BLaER1 (cell line): ENCODE data around the gene NUAK1.

ENCODE experiments used
- H3K27ac ChIP-seq: shearing (Covaris generic); formaldehyde crosslinking; 2 replicates; pipeline ENCODE4 v1.8.1; 2022
- H3K27me3 ChIP-seq: shearing (Covaris generic); formaldehyde crosslinking; 2 replicates; pipeline ENCODE4 v1.8.1; 2022
- H3K36me3 ChIP-seq: shearing (Covaris generic); formaldehyde crosslinking; 2 replicates; pipeline ENCODE4 v1.8.1; 2022
- H3K4me1 ChIP-seq: shearing (Covaris generic); formaldehyde crosslinking; 2 replicates; pipeline ENCODE4 v1.8.1; 2022
- H3K4me2 ChIP-seq: shearing (Covaris generic); formaldehyde crosslinking; 2 replicates; pipeline ENCODE4 v1.8.1; 2022
- H3K4me3 ChIP-seq: shearing (Covaris generic); formaldehyde crosslinking; 2 replicates; pipeline ENCODE4 v1.8.1; 2022
- H3K9ac ChIP-seq: shearing (Covaris generic); formaldehyde crosslinking; 2 replicates; pipeline ENCODE4 v1.8.1; 2022
- H3K9me3 ChIP-seq: shearing (Covaris generic); formaldehyde crosslinking; 2 replicates; pipeline ENCODE4 v1.8.1; 2022
- H4K20me1 ChIP-seq: shearing (Covaris generic); formaldehyde crosslinking; 2 replicates; pipeline ENCODE4 v1.8.1; 2022
- Cebpa-rat ChIP-seq: shearing (Covaris generic); IDR thresholded peaks from 2 replicates; pipeline ENCODE4 v1.8.1; 2022

Gene NUAK1

DNA sequence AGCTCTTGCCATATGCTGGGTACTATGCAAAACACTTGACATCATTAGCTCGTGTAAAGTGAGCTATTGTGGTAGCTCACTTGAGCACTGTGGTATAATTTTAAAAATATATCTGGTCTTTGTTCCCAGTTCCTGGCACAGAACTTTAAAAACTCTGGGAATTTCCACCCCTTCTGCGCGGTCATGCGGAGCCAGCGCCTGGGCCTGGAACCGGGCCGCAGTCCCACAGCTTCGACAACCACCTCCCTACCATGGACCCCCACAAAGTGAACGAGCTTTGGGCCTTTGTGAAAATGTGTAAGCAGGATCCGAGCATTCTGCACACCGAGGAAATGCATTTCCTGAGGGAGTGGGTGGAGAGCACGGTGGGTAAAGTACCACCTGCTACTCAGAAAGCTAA, 123.1 kb downstream of the NUAK1 start:
- no peak overlapping the region for H3K9ac ChIP-seq
- no peak overlapping the region for H3K4me3 ChIP-seq
- H3K36me3 ChIP-seq, result no peaks in the 10 kb centered on the region
- no peaks in the 10 kb centered on the region for H3K27me3 ChIP-seq
- H3K4me1 ChIP-seq, result no peaks in the 10 kb centered on the region
- peaks cover 17% of the 10 kb centered on the region for H3K9me3 ChIP-seq
- H3K4me2 ChIP-seq, result no peak overlapping the region
- H4K20me1 ChIP-seq, result no peaks in the 10 kb centered on the region
- no peak overlapping the region for H3K27ac ChIP-seq
- no peak for TF ChIP-seq Cebpa-rat

DNA sequence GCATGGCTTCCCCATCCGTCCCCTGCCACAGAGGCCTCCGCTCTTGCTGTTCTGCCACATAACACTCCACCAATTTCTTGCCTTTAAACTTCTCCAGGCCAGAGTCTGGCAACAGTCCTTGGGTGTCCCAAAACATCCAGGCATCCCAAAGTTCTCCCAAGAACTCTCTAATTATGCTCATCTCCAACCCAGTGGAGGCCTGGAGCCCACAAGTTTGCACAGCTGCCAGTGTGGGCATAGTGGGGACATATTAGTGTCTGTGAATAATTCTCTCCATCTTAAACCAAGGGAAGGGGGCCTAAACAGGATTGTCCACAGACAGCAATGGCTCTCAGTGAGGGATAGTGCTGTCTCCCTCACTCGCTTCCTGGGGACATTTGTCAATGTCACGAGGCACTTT, 124.8 kb downstream of the NUAK1 start:
- H3K4me3 ChIP-seq, result no peak overlapping the region

More for the DNA sequence above, 124.8 kb downstream of the NUAK1 start:
- Histone ChIP-seq H3K9me3 (peaks cover 8% of the 10 kb centered on the region), H4K20me1 (no peaks in the 10 kb centered on the region), H3K27ac (no peak overlapping the region), H3K4me2 (no peak overlapping the region), H3K4me1 (no peaks in the 10 kb centered on the region), H3K36me3 (no peaks in the 10 kb centered on the region), H3K9ac (no peak overlapping the region), H3K27me3 (no peaks in the 10 kb centered on the region)
- TF ChIP-seq Cebpa-rat, result no peak
